GM12878 (cell line): ENCODE results near the gene CHCHD6. TPM values are rescaled to one million over a fixed set of nuclear protein-coding genes. Genes with fewer than 3 reads are reported as not detected.

Experiments used
- ATAC-seq: fragments of 200-7000 bp; cut with Tn5 transposase; 3 replicates; pipeline ENCODE4 v1.9.1; 2020; ENCODE audit warnings: mild to moderate bottlenecking, moderate library complexity
- BruUV-seq: library from RNA; stranded (reverse); fragments of 400-500 nt; replicated peaks from 2 replicates; lab custom pipeline; 2021; lab: Mats Ljungman, UMichigan
- CTCF ChIA-PET: fragments of 300-600 bp; sonication (Branson Sonifier 250); formaldehyde crosslinking; extraction: SDS; loops from one replicate; lab custom pipeline; 2021; ENCODE audit warnings: inconsistent platforms; lab: Yijun Ruan, JAX
- POLR2A ChIA-PET: fragments of 350-600 bp; formaldehyde crosslinking; extraction: SDS; loops from one replicate; lab custom pipeline; 2021; ENCODE audit warnings: inconsistent platforms; lab: Charles Lee
- RAD21 ChIA-PET: fragments of 300-600 bp; sonication (Branson Sonifier 250); formaldehyde crosslinking; loops from one replicate; lab custom pipeline; 2023; ENCODE audit warnings: antibody characterized with exemption; ENCODE audit not compliant: unreplicated experiment; lab: Charles Lee
- SMC1A ChIA-PET: fragments of 300-600 bp; sonication (Branson Sonifier 250); formaldehyde crosslinking; loops from one replicate; lab custom pipeline; 2023; ENCODE audit not compliant: unreplicated experiment, uncharacterized antibody; lab: Charles Lee
- DNase-seq: peaks from one replicate; pipeline ENCODE4 v3.0.0-alpha.2; 2011; ENCODE audit warnings: low read depth, low spot score
- FAIRE-seq: peaks from 3 replicates; lab custom pipeline; 2011; peaks lifted over from hg19 to GRCh38; lab: Jason Lieb, UNC
- H2AFZ ChIP-seq: 2 replicates; pipeline ENCODE4 v1.6.0; 2011; ENCODE audit warnings: low read depth, low read length, control low read depth; ENCODE audit not compliant: control insufficient read depth
- H3K27ac ChIP-seq: 2 replicates; pipeline ENCODE4 v1.5.1; 2011; ENCODE audit warnings: control low read depth; ENCODE audit not compliant: control insufficient read depth, insufficient read depth
- H3K27me3 ChIP-seq, 2 experiments: replicated peaks in 1 of 2; 2 replicates each; pipeline versions ENCODE4 v1.6.0 to v1.6.1; 2011; ENCODE audit warnings: low read length in 1 of 2; ENCODE audit not compliant: control insufficient read depth in 2 of 2, insufficient read depth in 2 of 2
- H3K36me3 ChIP-seq, 2 experiments: 2 replicates each; pipeline ENCODE4 v1.5.1; 2011; ENCODE audit warnings: low read length in 1 of 2; ENCODE audit not compliant: control insufficient read depth in 2 of 2, insufficient read depth in 2 of 2
- H3K4me1 ChIP-seq: 2 replicates; pipeline ENCODE4 v1.6.1; 2011; ENCODE audit warnings: mild to moderate bottlenecking, low read length, moderate library complexity, mixed read lengths; ENCODE audit not compliant: control insufficient read depth, insufficient read depth
- H3K4me2 ChIP-seq: 2 replicates; pipeline ENCODE4 v1.6.0; 2011; ENCODE audit warnings: control low read depth; ENCODE audit not compliant: control insufficient read depth, insufficient read depth
- H3K4me3 ChIP-seq: fragments of 200-600 bp; sonication (generic); 2 replicates; pipeline ENCODE4 v1.5.1; 2016
- H3K79me2 ChIP-seq: 2 replicates; pipeline ENCODE4 v1.6.0; 2011; ENCODE audit warnings: low read length; ENCODE audit not compliant: control insufficient read depth, insufficient read depth
- H3K9ac ChIP-seq: 2 replicates; pipeline ENCODE4 v1.8.0; 2011; ENCODE audit warnings: low read length, control low read depth, mixed read lengths; ENCODE audit not compliant: control insufficient read depth, insufficient read depth
- H3K9me3 ChIP-seq: replicated peaks from 3 replicates; pipeline ENCODE4 v1.5.1; 2011; ENCODE audit warnings: mild to moderate bottlenecking, low read length; ENCODE audit not compliant: control insufficient read depth, insufficient read depth
- H4K20me1 ChIP-seq: 2 replicates; pipeline ENCODE4 v1.6.0; 2011; ENCODE audit not compliant: control insufficient read depth, insufficient read depth
- RAD21 ChIP-seq: IDR thresholded peaks from 2 replicates; pipeline ENCODE4 v1.6.1; 2011; ENCODE audit warnings: mild to moderate bottlenecking, low read depth, low read length, moderate library complexity; ENCODE audit not compliant: insufficient read depth
- RAD51 ChIP-seq: fragments of 450-650 bp; IDR thresholded peaks from 2 replicates; pipeline ENCODE4 v1.6.1; 2016; ENCODE audit warnings: moderate library complexity, mild to moderate bottlenecking, inconsistent platforms
- SMAD5 ChIP-seq: IDR thresholded peaks from 2 replicates; pipeline ENCODE4 v1.6.1; 2016; ENCODE audit warnings: antibody characterized with exemption, low read depth
- YY1 ChIP-seq: IDR thresholded peaks from 2 replicates; pipeline ENCODE4 v1.6.1; 2011; ENCODE audit warnings: low read depth, mild to moderate bottlenecking, low read length
- WGBS: methylation state at CpG from one replicate; pipeline ENCODE4 v1.1.6; 2016; ENCODE audit warnings: low lambda C conversion rate; ENCODE audit not compliant: insufficient replicate concordance, insufficient coverage; ENCODE audit errors: missing lambda C conversion rate; 5-methylcytosine and 5-hydroxymethylcytosine counted together
- in situ Hi-C: fragments of 300-500 bp; cut with MboI; formaldehyde crosslinking; loops from 9 replicates; pipeline ENCODE4 v1.14.3; 2018; ENCODE audit warnings: mixed read lengths
- intact Hi-C: fragments of 100-400 bp; cut with micrococcal nuclease; formaldehyde crosslinking; loops from one replicate; pipeline ENCODE4 v1.14.2; 2022; ENCODE audit not compliant: unreplicated experiment
- polyA plus RNA-seq, 11 experiments: library from polyadenylated mRNA; depleted of rRNA in 4 of 11; unstranded in 6 of 11; stranded (reverse) in 5 of 11; fragments of >200 nt; fragmentation: Nextera tagmentation in 4 of 11; fragmentation: Illumina TruSeq in 1 of 11; extraction: Ambion mirVana in 4 of 11; extraction: Trizol in 1 of 11; gene quantifications; 1 replicate in 1 of 11; 2 replicates in 10 of 11; pipeline versions ENCODE4 v1.2.1 to v1.2.3, GENCODE V29; 2011 to 2016; ENCODE audit warnings: inconsistent platforms in 2 of 11, missing spikeins in 2 of 11, low read depth in 1 of 11
- total RNA-seq, 4 experiments: library from RNA; depleted of rRNA in 3 of 4; stranded (reverse); fragments of >200 nt in 3 of 4; fragmentation: Illumina TruSeq in 1 of 4; extraction: Trizol in 1 of 4; gene quantifications; 2 replicates each; pipeline versions ENCODE4 v1.2.1 to v1.2.3, GENCODE V29; 2013 to 2021

The CHCHD6 gene
- total and polyA plus RNA-seq, 10 of the 15 experiments (the other 5 are each of a cell fraction or from before 2014, with no cell fraction given), result 2.7 to 16.7 (median 12.3) TPM

DNA sequence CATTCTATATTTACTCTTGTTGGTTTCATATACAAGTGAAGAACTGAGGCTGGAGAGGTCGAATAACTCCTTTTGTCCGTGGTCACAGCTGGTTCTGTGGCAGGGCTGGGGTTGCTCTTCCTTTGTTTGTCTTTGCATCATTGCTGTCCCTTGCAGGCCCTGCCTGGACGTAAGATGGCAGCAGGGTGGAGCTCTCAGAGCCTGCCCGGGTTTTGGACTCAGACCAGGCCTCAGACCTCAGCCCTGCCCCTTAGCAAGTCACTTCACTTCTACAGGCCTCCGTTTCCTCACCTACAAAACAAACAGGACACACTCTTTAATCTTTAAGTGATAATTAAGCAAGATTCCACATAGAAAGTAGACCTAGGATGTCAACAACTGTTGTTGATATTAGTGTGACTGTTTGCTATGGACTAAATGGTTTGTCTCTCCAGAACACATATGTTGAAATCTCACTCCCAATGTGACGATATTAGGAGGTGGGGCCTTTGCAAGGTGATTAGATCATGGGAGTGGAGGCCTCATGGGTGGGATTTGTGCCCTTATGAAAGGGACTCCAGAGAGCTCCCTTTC, 213.3 kb downstream of the CHCHD6 start:
- no peak for FAIRE-seq
- peaks cover 18% of the 10 kb centered on the region for H3K4me1 ChIP-seq
- H3K4me2 ChIP-seq, result no peak overlapping the region

DNA sequence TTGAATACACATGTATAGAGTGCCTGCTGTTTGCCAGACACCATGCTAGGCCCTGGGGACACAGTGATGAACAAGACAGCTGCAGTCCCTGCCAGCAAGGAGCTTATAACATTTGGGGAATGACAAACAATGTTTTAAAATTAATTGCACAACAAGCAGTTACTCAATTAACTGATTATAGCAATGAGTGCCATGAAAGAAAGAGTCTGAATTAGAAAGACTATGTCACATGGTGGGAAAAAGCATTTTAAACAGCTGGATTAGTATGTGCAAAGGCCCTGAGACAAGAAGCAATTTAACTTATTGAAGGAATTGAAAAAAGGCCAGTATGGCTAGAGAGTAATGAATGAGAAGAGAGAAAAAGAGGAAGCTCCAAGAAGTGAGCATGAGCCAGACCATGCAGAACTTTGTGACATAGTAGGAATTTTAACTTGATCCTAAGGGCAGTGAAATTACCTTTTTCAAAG, 214.3 kb downstream of the CHCHD6 start:
- Histone ChIP-seq H3K9ac (no peak overlapping the region), H3K4me3 (no peak overlapping the region), H3K4me2 (no peak overlapping the region), H3K4me1 (peaks cover 8% of the 10 kb centered on the region)
- TF ChIP-seq RAD21, result no peak
- TF ChIP-seq, all 136 proteins: peak for 0
- DNase-seq (no peak), FAIRE-seq (no peak), ATAC-seq (no peak)
- Histone ChIP-seq H2AFZ (no peak overlapping the region), H3K9me3 (no peaks in the 10 kb centered on the region; the same call in 1 of the 3 replicates), H3K27ac (no peak overlapping the region), H3K27me3 (no peaks in the 10 kb centered on the region), H3K36me3 (no peaks in the 10 kb centered on the region; a peak in 1 of 4 replicates), H3K79me2 (no peaks in the 10 kb centered on the region), H4K20me1 (no peaks in the 10 kb centered on the region)
- RAD21 ChIA-PET, result no interaction called here
- intact Hi-C loops, result no loop called here
- no TSS peak for BruUV-seq
- in situ Hi-C loops, result no loop called here
- SMC1A ChIA-PET, result interaction anchor here (0.7 kb wide), 1 partner anchor 10 kb away, joined by 3 read pairs; no protein-coding TSS in a partner anchor
- CTCF ChIA-PET, result interaction anchor here (1.0 to 1.6 kb wide), 5 partner anchors 9 to 168 kb away, joined by 3 to 4 read pairs (median 4); no protein-coding TSS in a partner anchor
- POLR2A ChIA-PET, result interaction anchor here (1.0 kb wide), 1 partner anchor 19 kb away, joined by 3 read pairs; no protein-coding TSS in a partner anchor

More for the DNA sequence above, 213.3 kb downstream of the CHCHD6 start:
- Histone ChIP-seq H3K4me3 (no peak overlapping the region), H3K36me3 (no peaks in the 10 kb centered on the region; a peak in 1 of 4 replicates), H4K20me1 (no peaks in the 10 kb centered on the region), H2AFZ (no peak overlapping the region), H3K27me3 (no peaks in the 10 kb centered on the region), H3K79me2 (no peaks in the 10 kb centered on the region), H3K27ac (no peak overlapping the region), H3K9ac (no peak overlapping the region), H3K9me3 (no peaks in the 10 kb centered on the region; the same call in 1 of the 3 replicates)
- ChIA-PET RAD21 (no interaction called here), POLR2A (no interaction called here), CTCF (interaction anchor here (1.5 kb wide), 1 partner anchor 13 kb away, joined by 4 read pairs; no protein-coding TSS in a partner anchor), SMC1A (no interaction called here)
- no TSS peak for BruUV-seq
- TF ChIP-seq RAD51 (no peak), SMAD5 (no peak), YY1 (no peak)
- no peak for ATAC-seq
- intact Hi-C loops, result no loop called here
- 80% methylated on average over 6 of the region's 6 CpGs for WGBS
- DNase-seq, result no peak
- in situ Hi-C loops, result no loop called here
